ENCODE measurements around the gene CRK. TPM values are rescaled to one million over a fixed set of nuclear protein-coding genes. Genes with fewer than 3 reads are reported as not detected.

CRK gene
- total and polyA plus RNA-seq, 10 of the 15 experiments (the other 5 are each of a cell fraction or from before 2014, with no cell fraction given) = 11.1 to 23.8 (median 20.5) TPM

DNA sequence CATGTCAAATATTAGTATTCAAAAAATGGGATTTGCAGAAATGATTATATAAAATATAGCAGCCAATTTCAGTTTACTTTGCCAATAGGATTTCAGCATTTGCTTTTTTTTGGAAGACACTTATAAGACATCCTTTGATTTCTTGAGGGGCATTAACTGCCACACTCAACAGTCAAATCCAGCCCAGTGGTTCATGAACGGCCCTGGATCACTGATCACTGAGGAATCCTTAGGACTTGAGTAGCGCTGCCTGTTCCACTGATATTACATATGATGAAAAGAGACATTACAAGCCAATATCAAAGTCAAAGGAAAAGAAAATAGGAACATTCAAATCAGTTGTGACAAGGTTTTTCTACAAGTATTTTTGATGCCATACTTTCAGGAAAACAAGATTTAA is 35.1 kb downstream of the CRK start (continued):
- no peak for TF ChIP-seq TAF1 (IDR thresholded peaks at IDR 0.05; ENCODE audit: borderline replicate concordance, low read depth, low read length)
- TF ChIP-seq SPI1 (IDR thresholded peaks at IDR 0.05; ENCODE audit: borderline replicate concordance, insufficient read depth, low read depth, low read length) = no peak
- no peak for TF ChIP-seq TCF12 (IDR thresholded peaks at IDR 0.05; ENCODE audit: low read depth, low read length)
- TF ChIP-seq RELB (IDR thresholded peaks at IDR 0.05; ENCODE audit: low read depth) = no peak
- TF ChIP-seq, protein P1, sequence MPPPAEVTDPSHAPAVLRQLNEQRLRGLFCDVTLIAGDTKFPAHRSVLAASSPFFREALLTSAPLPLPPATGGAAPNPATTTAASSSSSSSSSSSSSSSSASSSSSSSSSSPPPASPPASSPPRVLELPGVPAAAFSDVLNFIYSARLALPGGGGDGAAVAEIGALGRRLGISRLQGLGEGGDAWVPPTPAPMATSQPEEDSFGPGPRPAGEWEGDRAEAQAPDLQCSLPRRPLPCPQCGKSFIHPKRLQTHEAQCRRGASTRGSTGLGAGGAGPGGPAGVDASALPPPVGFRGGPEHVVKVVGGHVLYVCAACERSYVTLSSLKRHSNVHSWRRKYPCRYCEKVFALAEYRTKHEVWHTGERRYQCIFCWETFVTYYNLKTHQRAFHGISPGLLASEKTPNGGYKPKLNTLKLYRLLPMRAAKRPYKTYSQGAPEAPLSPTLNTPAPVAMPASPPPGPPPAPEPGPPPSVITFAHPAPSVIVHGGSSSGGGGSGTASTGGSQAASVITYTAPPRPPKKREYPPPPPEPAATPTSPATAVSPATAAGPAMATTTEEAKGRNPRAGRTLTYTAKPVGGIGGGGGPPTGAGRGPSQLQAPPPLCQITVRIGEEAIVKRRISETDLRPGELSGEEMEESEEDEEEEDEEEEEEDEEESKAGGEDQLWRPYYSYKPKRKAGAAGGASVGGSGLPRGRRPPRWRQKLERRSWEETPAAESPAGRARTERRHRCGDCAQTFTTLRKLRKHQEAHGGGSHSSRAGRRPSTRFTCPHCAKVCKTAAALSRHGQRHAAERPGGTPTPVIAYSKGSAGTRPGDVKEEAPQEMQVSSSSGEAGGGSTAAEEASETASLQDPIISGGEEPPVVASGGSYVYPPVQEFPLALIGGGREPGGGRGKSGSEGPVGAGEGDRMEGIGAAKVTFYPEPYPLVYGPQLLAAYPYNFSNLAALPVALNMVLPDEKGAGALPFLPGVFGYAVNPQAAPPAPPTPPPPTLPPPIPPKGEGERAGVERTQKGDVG (CRISPR knock-in tag; IDR thresholded peaks at IDR 0.05) = no peak
- no peak for TF ChIP-seq KLF5 (IDR thresholded peaks at IDR 0.05; ENCODE audit: partially characterized antibody)
- TF ChIP-seq ETV6 (conservative IDR thresholded peaks at IDR 0.05 in 1 of 2, IDR thresholded peaks at IDR 0.05 in 1 of 2; ENCODE audit: borderline replicate concordance in 1 of 2, low read depth in 1 of 2) = no peak
- TF ChIP-seq PML (IDR thresholded peaks at IDR 0.05; ENCODE audit: low read length) = no peak
- no peak for TF ChIP-seq ESRRA (IDR thresholded peaks at IDR 0.05; ENCODE audit: low read length)
- TF ChIP-seq HDAC2 (IDR thresholded peaks at IDR 0.05) = no peak
